Naive thymus-derived CD8-positive, alpha-beta T cell (primary cell): ENCODE results near the gene TMEM198. TPM values are rescaled to one million over a fixed set of nuclear protein-coding genes. Genes with fewer than 3 reads are reported as not detected.

Source experiments
- ATAC-seq, 2 donors: fragments of 150-1000 bp; cut with Tn5 transposase in 1 of 2; sonication (Bioruptor Pico), chemical (Tn5 transposase) in 1 of 2; 1 replicate in 1 of 2; 2 replicates in 1 of 2; pipeline ENCODE4 v1.10.0; 2021; ENCODE audit warnings: mild to moderate bottlenecking in 2 of 2, moderate library complexity in 2 of 2
- POLR2A ChIA-PET: fragments of 350-600 bp; sonication (Branson Sonifier 250); formaldehyde crosslinking; loops from one replicate; lab custom pipeline; 2021; ENCODE audit warnings: antibody characterized with exemption; lab: Charles Lee
- DNase-seq, 10 donors: peaks; one replicate each; pipeline versions ENCODE4 v3.0.0 to v3.0.0-alpha.2; 2020 to 2022
- H3K27ac Mint-ChIP-seq, 10 donors: one replicate each; pipeline ENCODE4 v1.8.0; 2020 to 2022; ENCODE audit warnings: mild to moderate bottlenecking in 10 of 10, mixed read lengths in 10 of 10, moderate library complexity in 4 of 10, inconsistent platforms in 1 of 10
- H3K27me3 Mint-ChIP-seq, 5 donors: one replicate each; pipeline ENCODE4 v1.8.0; 2021 to 2022; ENCODE audit warnings: mixed read lengths in 5 of 5
- H3K36me3 Mint-ChIP-seq, 3 donors: one replicate each; pipeline ENCODE4 v1.8.0; 2020 to 2022; ENCODE audit warnings: mixed read lengths in 3 of 3, mild to moderate bottlenecking in 2 of 3, inconsistent platforms in 1 of 3
- H3K4me1 Mint-ChIP-seq, 4 donors: one replicate each; pipeline ENCODE4 v1.8.0; 2021 to 2022; ENCODE audit warnings: mixed read lengths in 4 of 4
- H3K4me3 Mint-ChIP-seq, 10 donors: one replicate each; pipeline ENCODE4 v1.8.0; 2020 to 2022; ENCODE audit warnings: mild to moderate bottlenecking in 10 of 10, mixed read lengths in 10 of 10, moderate library complexity in 6 of 10, inconsistent platforms in 1 of 10
- H3K9me3 Mint-ChIP-seq, 9 donors: one replicate each; pipeline ENCODE4 v1.8.0; 2020 to 2022; ENCODE audit warnings: mixed read lengths in 9 of 9, mild to moderate bottlenecking in 3 of 9, inconsistent platforms in 1 of 9, moderate library complexity in 1 of 9
- microRNA-seq: library from miRNA; unstranded; fragments of <30 nt; microRNA quantifications from one replicate; pipeline ENCODE4 v1.2.0, GENCODE V29; 2022; ENCODE audit warnings: borderline microRNAs expressed
- polyA plus RNA-seq, 3 donors: library from polyadenylated mRNA; unstranded; fragments of 300-500 nt; fragmentation: Illumina TruSeq; gene quantifications; one replicate each; pipeline ENCODE4 v1.2.3, GENCODE V29; 2021
- total RNA-seq, 8 experiments: library from RNA in 2 of 8; stranded (reverse) in 2 of 8; gene quantifications; one replicate each; pipeline ENCODE4 v1.2.3 and lab custom pipeline; 2021 to 2026

Gene TMEM198
- total and polyA plus RNA-seq, 5 experiments from 2014 or later: 0.21 to 0.49 (median 0.36) TPM; not detected in 2

- no peak for ATAC-seq
- DNase-seq: no peak
- Mint-ChIP-seq H3K9me3 (peaks cover 0 to 2% (median 0%) of the 10 kb centered on the region in 9 donors), H3K27ac (peak overlapping the region in 1 of 10 donors; percentile 54), H3K36me3 (no peaks in the 10 kb centered on the region), H3K4me3 (no peak overlapping the region), H3K27me3 (peaks cover 0 to 14% (median 14%) of the 10 kb centered on the region in 5 donors), H3K4me1 (peaks cover 2 to 8% (median 4%) of the 10 kb centered on the region in 4 donors)
- POLR2A ChIA-PET: no interaction called here
These were observed 48.9 kb downstream of the TMEM198 start for GRCh38 chr2:219592736-219593135.

GRCh38 chr2:219593154-219593553 lies 49.3 kb downstream of the TMEM198 start:
- POLR2A ChIA-PET: no interaction called here
- peaks cover 0 to 2% (median 0%) of the 10 kb centered on the region in 9 donors for H3K9me3 Mint-ChIP-seq
- peaks cover 4 to 12% (median 7%) of the 10 kb centered on the region in 4 donors for H3K4me1 Mint-ChIP-seq
- no peak for DNase-seq
- no peak for ATAC-seq
- H3K36me3 Mint-ChIP-seq: no peaks in the 10 kb centered on the region
- H3K4me3 Mint-ChIP-seq: no peak overlapping the region
- H3K27me3 Mint-ChIP-seq: peaks cover 0 to 14% (median 14%) of the 10 kb centered on the region in 5 donors
- no peak overlapping the region for H3K27ac Mint-ChIP-seq

- POLR2A ChIA-PET: no interaction called here
- Mint-ChIP-seq H3K27ac (peak overlapping the region in 1 of 10 donors; percentile 31), H3K4me3 (peak overlapping the region in 4 of 10 donors; percentile 2 to 41 (median 26)), H3K36me3 (no peaks in the 10 kb centered on the region), H3K4me1 (peaks cover 5 to 23% (median 21%) of the 10 kb centered on the region in 4 donors), H3K9me3 (no peaks in the 10 kb centered on the region), H3K27me3 (peaks cover 0 to 14% (median 12%) of the 10 kb centered on the region in 5 donors)
- no peak for DNase-seq
- ATAC-seq: no peak
These were observed 51.4 kb downstream of the TMEM198 start for GRCh38 chr2:219595256-219595655.

GRCh38 chr2:219596954-219597551 lies 53.2 kb downstream of the TMEM198 start:
- peak overlapping the region; percentile 90 to 99 (median 96) for H3K27ac Mint-ChIP-seq
- H3K36me3 Mint-ChIP-seq: peaks cover 0 to 15% (median 8%) of the 10 kb centered on the region in 3 donors
- no peaks in the 10 kb centered on the region for H3K9me3 Mint-ChIP-seq
- ATAC-seq (peak; percentile 5 to 12), DNase-seq (no peak)
- POLR2A ChIA-PET: interaction anchor here (1.2 kb wide), 1 partner anchor 39 kb away, joined by 3 read pairs; no protein-coding TSS in a partner anchor
- peaks cover 0 to 13% (median 12%) of the 10 kb centered on the region in 5 donors for H3K27me3 Mint-ChIP-seq
- H3K4me1 Mint-ChIP-seq: peaks cover 7 to 23% (median 22%) of the 10 kb centered on the region in 4 donors
- peak overlapping the region; percentile 93 to 99 (median 96) for H3K4me3 Mint-ChIP-seq

- peak within 1 kb of the TSS; percentile 90 to 99 (median 96) for H3K27ac Mint-ChIP-seq
- H3K4me3 Mint-ChIP-seq: peak within 1 kb of the TSS; percentile 93 to 99 (median 96)
- H3K4me1 Mint-ChIP-seq: peaks cover 7 to 23% (median 22%) of the 10 kb centered on the region in 4 donors
- peak; percentile 76 to 93 (median 88) for DNase-seq
- ATAC-seq: peak; percentile 91
- no peaks in the 10 kb centered on the region for H3K9me3 Mint-ChIP-seq
- H3K27me3 Mint-ChIP-seq: peaks cover 0 to 9% (median 6%) of the 10 kb centered on the region in 5 donors
- H3K36me3 Mint-ChIP-seq: peaks cover 0 to 21% (median 11%) of the 10 kb centered on the region in 3 donors
- POLR2A ChIA-PET: interaction anchor here (0.6 to 1.2 kb wide), 2 partner anchors 40 to 1281 kb away, joined by 3 read pairs; no protein-coding TSS in a partner anchor
These were observed 53.9 kb downstream of the TMEM198 start, which contains the start of gene STK11IP for GRCh38 chr2:219597552-219598307. TSS of gene STK11IP (plus strand) at chr2:219597857. CDS start at chr2:219598120, 263 bp downstream.

- POLR2A ChIA-PET: interaction anchor here (0.5 to 0.6 kb wide), 2 partner anchors 996 to 1282 kb away, joined by 3 read pairs; no protein-coding TSS in a partner anchor
- peaks cover 0 to 27% (median 11%) of the 10 kb centered on the region in 3 donors for H3K36me3 Mint-ChIP-seq
- peaks cover 0 to 4% (median 0%) of the 10 kb centered on the region in 5 donors for H3K27me3 Mint-ChIP-seq
- DNase-seq: no peak
- peak overlapping the region; percentile 90 to 99 (median 96) for H3K27ac Mint-ChIP-seq
- H3K4me1 Mint-ChIP-seq: peaks cover 7 to 23% (median 22%) of the 10 kb centered on the region in 4 donors
- no peaks in the 10 kb centered on the region for H3K9me3 Mint-ChIP-seq
- H3K4me3 Mint-ChIP-seq: peak overlapping the region; percentile 93 to 99 (median 96)
- ATAC-seq: no peak
These were observed 54.7 kb downstream of the TMEM198 start for GRCh38 chr2:219598308-219599078.

Small RNA genes lying within 50 kb of the gene (microRNA-seq; reads per million reads assigned to microRNA genes)
- not detected for gene MIR3132

Other genes with a start within 250 kb of the TMEM198 start
- gene PTPRN, start 234.6 kb upstream of the TMEM198 start, total RNA-seq: not detected
- under 1 TPM in 2 of 3 donors, not detected in 1; 0.27 to 0.31 TPM for gene PTPRN, start 234.6 kb upstream of the TMEM198 start, polyA plus RNA-seq
- gene RESP18, start 211.3 kb upstream of the TMEM198 start, total RNA-seq: not detected
- gene RESP18, start 211.3 kb upstream of the TMEM198 start, polyA plus RNA-seq: not detected
- 10 to 100 TPM; 81.9 to 89.1 TPM for gene DNPEP, start 156.1 kb upstream of the TMEM198 start, total RNA-seq
- gene DNPEP, start 156.1 kb upstream of the TMEM198 start, polyA plus RNA-seq: 10 to 100 TPM; 51.2 to 62.6 (median 53.1) TPM
- not detected for gene DES, start 125.7 kb upstream of the TMEM198 start, total RNA-seq
- not detected for gene DES, start 125.7 kb upstream of the TMEM198 start, polyA plus RNA-seq
- 10 to 100 TPM; 20.3 to 22.5 TPM for gene SPEG, start 109.2 kb upstream of the TMEM198 start, total RNA-seq
- 1 to 10 TPM; 1.6 to 3.0 (median 2.7) TPM for gene SPEG, start 109.2 kb upstream of the TMEM198 start, polyA plus RNA-seq
- gene GMPPA, start 45.1 kb upstream of the TMEM198 start, total RNA-seq: 10 to 100 TPM; 22.5 to 26.9 TPM
- gene GMPPA, start 45.1 kb upstream of the TMEM198 start, polyA plus RNA-seq: 10 to 100 TPM; 12.1 to 22.0 (median 17.0) TPM
- gene ASIC4, start 29.5 kb upstream of the TMEM198 start, total RNA-seq: under 1 TPM; 0.21 to 0.30 TPM
- gene ASIC4, start 29.5 kb upstream of the TMEM198 start, polyA plus RNA-seq: not detected
- gene CHPF, start 219 bp upstream of the TMEM198 start, total RNA-seq: 1 to 10 TPM; 3.7 to 3.8 TPM
- 1 to 10 TPM; 3.8 to 4.2 (median 4.2) TPM for gene CHPF, start 219 bp upstream of the TMEM198 start, polyA plus RNA-seq
- gene OBSL1, start 27.5 kb downstream of the TMEM198 start, total RNA-seq: 1 to 10 TPM in 1 of 2 experiments, under 1 TPM in 1; 0.96 to 1.1 TPM
- gene OBSL1, start 27.5 kb downstream of the TMEM198 start, polyA plus RNA-seq: not detected
- not detected for gene INHA, start 28.3 kb downstream of the TMEM198 start, total RNA-seq
- not detected for gene INHA, start 28.3 kb downstream of the TMEM198 start, polyA plus RNA-seq
- gene STK11IP, start 53.8 kb downstream of the TMEM198 start, total RNA-seq: 10 to 100 TPM; 42.7 to 50.2 TPM
- 1 to 10 TPM; 5.4 to 9.3 (median 6.6) TPM for gene STK11IP, start 53.8 kb downstream of the TMEM198 start, polyA plus RNA-seq
- under 1 TPM; 0.19 to 0.36 TPM for gene SLC4A3, start 83.6 kb downstream of the TMEM198 start, total RNA-seq
- gene SLC4A3, start 83.6 kb downstream of the TMEM198 start, polyA plus RNA-seq: not detected